Skeletal muscle tissue (tissue), 4 donors: ENCODE results near the gene THRB. TPM values are rescaled to one million over a fixed set of nuclear protein-coding genes. Genes with fewer than 3 reads are reported as not detected.

Experiments
- H3K27ac ChIP-seq: one replicate; pipeline ENCODE4 v1.7.0; 2013; ENCODE audit warnings: mild to moderate bottlenecking, low read depth, low read length, inconsistent platforms
- H3K27me3 ChIP-seq, 3 donors: one replicate each; pipeline ENCODE4 v1.7.0; 2013; ENCODE audit warnings: low read length in 3 of 3; ENCODE audit not compliant: control insufficient read depth in 3 of 3, insufficient read depth in 3 of 3
- H3K36me3 ChIP-seq, 3 donors: one replicate each; pipeline ENCODE4 v1.7.0; 2013; ENCODE audit warnings: low read length in 3 of 3; ENCODE audit not compliant: control insufficient read depth in 3 of 3, insufficient read depth in 3 of 3
- H3K4me1 ChIP-seq, 3 donors: one replicate each; pipeline ENCODE4 v1.7.0; 2013; ENCODE audit warnings: low read length in 3 of 3, mild to moderate bottlenecking in 3 of 3; ENCODE audit not compliant: control insufficient read depth in 3 of 3, insufficient read depth in 3 of 3
- H3K4me3 ChIP-seq, 3 donors: one replicate each; pipeline ENCODE4 v1.7.0; 2013; ENCODE audit warnings: low read length in 3 of 3
- H3K9ac ChIP-seq, 3 donors: one replicate each; pipeline ENCODE4 v1.7.0; 2013; ENCODE audit warnings: low read length in 3 of 3, mild to moderate bottlenecking in 3 of 3, moderate library complexity in 2 of 3, low read depth in 1 of 3
- H3K9me3 ChIP-seq, 3 donors: one replicate each; pipeline ENCODE4 v1.7.0; 2013; ENCODE audit warnings: low read length in 3 of 3; ENCODE audit not compliant: control insufficient read depth in 3 of 3
- total RNA-seq: library from RNA; depleted of rRNA; stranded (reverse); fragments of >200 nt; gene quantifications from one replicate; pipeline ENCODE4 v1.2.3, GENCODE V29; 2014
- donor health status: Osteomylitis.

THRB gene
- total RNA-seq, 1 donor from 2014 or later, result 3.1 TPM

DNA sequence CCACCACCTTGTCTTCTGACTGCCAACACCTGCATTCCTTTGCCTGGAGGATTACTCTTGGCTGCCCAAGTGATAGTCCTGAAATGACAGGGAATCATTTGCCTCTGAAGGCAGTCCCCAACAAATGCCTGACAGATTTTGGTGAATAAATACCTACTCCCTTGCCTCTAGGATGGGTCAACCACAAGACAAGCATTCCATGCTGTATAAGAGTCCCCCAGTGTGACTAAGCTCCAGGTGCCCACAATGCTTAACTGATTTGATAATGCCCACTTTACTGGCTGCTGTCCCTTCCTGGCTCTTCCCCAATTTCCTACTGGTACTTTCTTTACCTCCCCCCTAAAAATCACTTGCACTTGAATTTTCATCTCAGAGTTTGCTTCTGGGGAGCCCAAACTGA is 14.8 kb downstream of the THRB start:
- no peaks in the 10 kb centered on the region for H3K9me3 ChIP-seq
- H3K4me3 ChIP-seq, result no peak overlapping the region
- H3K36me3 ChIP-seq, result peaks cover 0 to 1% (median 0%) of the 10 kb centered on the region in 3 donors
- no peak overlapping the region for H3K9ac ChIP-seq
- H3K4me1 ChIP-seq, result peaks cover 35 to 50% (median 39%) of the 10 kb centered on the region in 3 donors
- no peak overlapping the region for H3K27ac ChIP-seq
- H3K27me3 ChIP-seq, result no peaks in the 10 kb centered on the region

DNA sequence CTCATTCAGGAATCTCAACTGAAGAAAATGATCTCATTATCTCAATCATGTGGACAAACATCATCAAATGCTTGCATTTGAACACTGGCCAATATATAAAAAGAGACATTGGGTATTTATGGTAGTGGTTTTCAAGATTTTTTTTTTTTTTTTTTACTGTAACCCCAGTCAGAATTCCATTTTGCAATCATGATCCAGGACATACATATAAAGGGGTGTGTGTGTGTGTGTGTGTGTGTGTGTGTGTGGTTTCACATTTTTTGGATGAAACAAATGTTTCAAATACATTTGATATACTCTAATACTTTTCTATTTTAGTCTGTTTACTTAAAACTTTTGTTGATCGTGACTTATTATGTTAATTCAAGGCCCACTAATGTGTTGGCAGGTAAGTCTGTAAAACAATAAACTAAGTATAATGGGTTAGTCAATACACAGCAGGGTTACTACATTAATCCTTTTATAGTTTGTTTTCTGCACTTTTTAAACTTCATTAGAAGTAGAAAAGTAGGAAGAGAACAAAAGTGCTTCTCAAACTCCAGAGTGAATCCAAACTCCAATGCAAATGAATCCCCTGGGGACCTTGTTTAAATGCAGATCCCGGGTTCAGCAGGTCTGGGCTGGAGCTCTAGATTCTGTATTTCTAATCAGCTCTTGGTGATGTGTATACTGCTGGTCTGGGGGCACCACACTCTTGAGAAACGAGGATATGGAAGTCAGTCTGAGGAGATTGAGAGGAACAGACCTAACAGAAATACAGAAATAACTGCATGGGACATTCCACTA is 17.6 kb downstream of the THRB start:
- H3K9me3 ChIP-seq, result no peaks in the 10 kb centered on the region
- H3K9ac ChIP-seq, result no peak overlapping the region
- peaks cover 0 to 1% (median 0%) of the 10 kb centered on the region in 3 donors for H3K36me3 ChIP-seq
- H3K4me3 ChIP-seq, result no peak overlapping the region
- peaks cover 26 to 39% (median 27%) of the 10 kb centered on the region in 3 donors for H3K4me1 ChIP-seq
- H3K27ac ChIP-seq, result no peak overlapping the region
- no peaks in the 10 kb centered on the region for H3K27me3 ChIP-seq

DNA sequence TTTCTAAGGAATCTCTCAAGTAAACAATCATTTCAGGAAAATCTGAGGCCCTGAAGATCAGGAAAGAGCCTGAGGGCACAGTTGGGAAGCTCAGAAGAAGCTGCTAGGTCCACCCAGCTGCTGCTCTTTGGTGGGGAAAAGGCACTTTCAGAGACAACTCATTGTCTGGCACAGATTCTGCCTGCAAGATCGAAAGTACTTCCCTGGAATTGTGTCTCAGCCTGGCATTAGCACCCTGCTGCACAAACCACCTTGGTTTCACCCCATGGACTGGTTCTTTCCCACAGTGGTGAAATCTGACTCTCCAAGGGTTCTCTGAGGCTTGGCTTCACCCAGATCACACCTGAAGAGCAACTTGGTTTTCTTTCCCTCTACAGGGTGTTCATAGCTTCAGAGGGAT is 18.7 kb downstream of the THRB start:
- no peaks in the 10 kb centered on the region for H3K9me3 ChIP-seq
- no peaks in the 10 kb centered on the region for H3K27me3 ChIP-seq
- H3K27ac ChIP-seq, result no peak overlapping the region
- no peak overlapping the region for H3K9ac ChIP-seq
- H3K4me1 ChIP-seq, result peaks cover 17 to 30% (median 23%) of the 10 kb centered on the region in 3 donors
- no peak overlapping the region for H3K4me3 ChIP-seq
- H3K36me3 ChIP-seq, result peaks cover 0 to 1% (median 0%) of the 10 kb centered on the region in 3 donors

DNA sequence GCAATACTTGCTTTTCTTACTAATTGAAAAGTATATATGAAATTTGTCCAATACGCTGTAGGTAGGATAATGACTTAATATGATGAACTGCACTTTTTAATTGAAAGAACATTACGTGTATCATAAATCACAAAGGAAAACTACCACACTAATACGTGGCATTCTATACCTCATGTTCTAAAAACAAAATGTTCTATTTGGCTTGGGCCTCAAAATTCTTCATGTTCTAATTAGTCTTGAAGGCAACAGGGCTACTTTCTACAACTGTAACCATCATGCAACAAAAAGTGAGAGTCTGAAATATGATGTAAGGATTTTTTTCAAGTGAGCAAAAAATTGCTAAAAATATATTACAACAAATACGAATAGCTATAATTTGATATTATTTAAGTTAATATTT is 19.8 kb downstream of the THRB start:
- Histone ChIP-seq H3K36me3 (peaks cover 0 to 1% (median 0%) of the 10 kb centered on the region in 3 donors), H3K4me1 (peaks cover 12 to 20% (median 16%) of the 10 kb centered on the region in 3 donors)

DNA sequence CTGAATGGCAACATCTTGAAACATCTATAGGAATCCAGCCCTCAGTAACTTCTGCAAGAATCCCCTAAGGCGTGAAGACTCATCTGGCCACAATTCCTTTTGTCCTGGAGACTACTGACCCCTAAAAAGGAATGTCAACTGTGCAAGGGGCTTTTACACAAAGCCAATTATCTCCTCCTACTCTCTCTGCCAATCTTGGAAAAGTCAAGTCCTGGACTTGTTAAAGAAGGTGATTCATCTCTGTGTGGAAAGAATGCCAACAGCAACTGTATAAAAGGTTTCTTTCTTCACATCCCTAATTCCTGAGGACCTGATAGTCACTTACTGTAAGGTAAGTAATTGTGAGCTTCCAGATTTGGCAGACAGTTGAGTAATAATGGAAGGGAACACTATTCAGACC is 22.3 kb downstream of the THRB start:
- no peak overlapping the region for H3K27ac ChIP-seq
- no peak overlapping the region for H3K9ac ChIP-seq
- no peak overlapping the region for H3K4me3 ChIP-seq
- peaks cover 8 to 11% (median 9%) of the 10 kb centered on the region in 3 donors for H3K4me1 ChIP-seq
- no peaks in the 10 kb centered on the region for H3K27me3 ChIP-seq
- H3K36me3 ChIP-seq, result no peaks in the 10 kb centered on the region
- H3K9me3 ChIP-seq, result no peaks in the 10 kb centered on the region

More for the DNA sequence above, 19.8 kb downstream of the THRB start:
- Histone ChIP-seq H3K9ac (no peak overlapping the region), H3K4me3 (no peak overlapping the region), H3K27ac (no peak overlapping the region), H3K27me3 (no peaks in the 10 kb centered on the region), H3K9me3 (no peaks in the 10 kb centered on the region)

DNA sequence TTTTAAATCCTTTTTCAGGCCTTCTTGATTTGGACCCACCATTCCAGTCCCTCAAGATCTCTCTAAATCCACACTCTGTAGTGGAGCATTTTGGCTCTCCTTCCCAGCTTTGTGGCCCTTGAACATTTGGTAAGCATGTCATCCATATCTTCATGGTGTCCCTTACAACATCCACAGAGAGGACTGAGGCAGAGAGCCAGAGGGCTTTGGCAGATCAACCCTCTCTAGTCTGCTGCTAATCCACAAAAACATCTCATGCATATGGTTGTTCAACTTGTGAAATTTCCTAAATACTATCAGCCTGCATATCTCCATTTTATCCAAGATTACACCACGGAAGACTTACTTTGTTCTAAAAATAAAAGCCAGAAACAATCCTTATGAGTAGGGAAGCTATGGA is 23.2 kb downstream of the THRB start:
- Histone ChIP-seq H3K4me3 (no peak overlapping the region), H3K27me3 (no peaks in the 10 kb centered on the region), H3K9ac (no peak overlapping the region), H3K36me3 (no peaks in the 10 kb centered on the region), H3K4me1 (peaks cover 5 to 9% (median 7%) of the 10 kb centered on the region in 3 donors), H3K27ac (no peak overlapping the region), H3K9me3 (no peaks in the 10 kb centered on the region)

DNA sequence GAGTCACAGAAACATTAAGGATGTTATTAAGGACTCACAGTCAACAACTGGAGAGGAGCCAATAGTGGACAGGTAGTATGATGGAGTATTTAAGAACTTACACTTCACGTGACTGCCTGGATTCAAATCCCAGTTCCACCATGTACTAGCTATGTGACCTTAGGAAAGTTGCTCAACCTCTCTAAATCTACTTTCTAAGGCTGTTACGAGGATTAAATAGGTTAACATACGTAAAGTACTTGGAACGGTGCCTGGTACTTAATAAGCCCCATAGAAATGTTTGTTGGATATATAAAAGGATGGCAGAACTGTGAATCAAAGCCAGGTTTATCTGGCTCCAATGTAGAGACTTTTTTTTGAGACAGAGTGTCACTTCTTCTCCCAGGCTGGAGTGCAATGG is 24.4 kb downstream of the THRB start:
- Histone ChIP-seq H3K27me3 (no peaks in the 10 kb centered on the region), H3K9ac (no peak overlapping the region), H3K27ac (no peak overlapping the region), H3K9me3 (no peaks in the 10 kb centered on the region), H3K4me1 (no peaks in the 10 kb centered on the region), H3K36me3 (no peaks in the 10 kb centered on the region), H3K4me3 (no peak overlapping the region)

DNA sequence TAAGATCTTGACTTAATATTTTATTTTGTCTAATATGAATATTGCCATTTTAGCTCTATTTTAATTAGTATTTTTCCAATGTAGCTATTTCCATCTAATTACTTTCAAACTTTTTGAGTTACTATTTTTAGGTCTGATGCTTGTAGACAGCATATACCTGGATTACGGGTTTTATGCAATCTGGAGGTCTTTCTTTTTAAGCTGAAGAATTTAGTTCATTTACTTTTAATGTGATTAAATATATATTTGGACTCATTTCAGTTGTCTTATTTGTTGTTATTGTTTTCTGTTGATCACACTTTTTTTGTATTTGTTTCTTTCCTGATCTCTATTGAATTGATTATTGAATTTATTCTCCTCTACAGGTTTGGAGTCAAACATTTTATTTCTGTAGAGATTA is 30.3 kb downstream of the THRB start:
- H3K9ac ChIP-seq, result no peak overlapping the region
- H3K27me3 ChIP-seq, result no peaks in the 10 kb centered on the region
- H3K4me3 ChIP-seq, result no peak overlapping the region
- no peaks in the 10 kb centered on the region for H3K36me3 ChIP-seq
- H3K27ac ChIP-seq, result no peak overlapping the region
- peaks cover 0 to 6% (median 4%) of the 10 kb centered on the region in 3 donors for H3K4me1 ChIP-seq
- no peaks in the 10 kb centered on the region for H3K9me3 ChIP-seq

DNA sequence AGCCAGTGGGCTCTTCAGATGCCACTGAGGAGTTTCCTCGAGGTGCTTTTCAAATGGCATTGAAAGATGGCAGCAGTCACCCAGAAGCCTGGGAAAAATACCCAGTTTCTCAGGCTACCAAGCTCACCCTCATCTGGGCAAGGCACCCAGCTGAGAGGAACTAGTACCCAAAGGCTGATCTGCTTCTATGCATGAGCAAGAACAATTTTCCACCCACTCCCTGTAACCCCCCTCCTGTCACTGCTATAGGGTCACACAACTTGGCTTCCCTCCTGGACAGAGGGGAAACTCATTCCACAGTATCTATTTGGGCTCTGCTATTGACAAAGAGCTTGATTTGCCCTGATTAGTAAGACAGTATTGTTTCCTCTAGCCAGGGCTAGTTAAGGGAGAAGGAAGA is 31.9 kb downstream of the THRB start:
- H3K4me1 ChIP-seq, result peaks cover 0 to 9% (median 4%) of the 10 kb centered on the region in 3 donors
- no peak overlapping the region for H3K27ac ChIP-seq
- no peak overlapping the region for H3K9ac ChIP-seq
- H3K9me3 ChIP-seq, result no peaks in the 10 kb centered on the region
- no peaks in the 10 kb centered on the region for H3K27me3 ChIP-seq
- no peak overlapping the region for H3K4me3 ChIP-seq
- no peaks in the 10 kb centered on the region for H3K36me3 ChIP-seq

DNA sequence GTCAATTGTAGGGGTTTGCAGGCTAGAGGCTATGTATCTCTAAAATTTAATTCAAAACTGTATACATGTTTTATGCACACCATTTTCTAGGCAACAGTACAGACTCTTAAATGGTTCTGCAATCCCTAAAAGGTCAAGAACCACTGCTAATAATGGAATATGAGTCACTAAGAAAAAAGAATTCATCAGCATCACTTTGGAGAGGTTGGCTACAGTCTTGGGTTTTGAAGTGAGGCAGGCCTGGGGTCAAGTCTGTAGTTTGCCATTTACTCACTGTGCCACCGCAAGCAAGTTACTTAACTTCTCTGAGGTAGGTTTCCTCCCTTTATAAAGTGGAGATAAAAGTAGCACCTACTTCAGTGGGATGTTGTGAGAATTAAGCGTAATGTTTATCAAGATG is 33.7 kb downstream of the THRB start:
- Histone ChIP-seq H3K27ac (no peak overlapping the region), H3K36me3 (no peaks in the 10 kb centered on the region), H3K9ac (no peak overlapping the region), H3K4me1 (peaks cover 0 to 16% (median 7%) of the 10 kb centered on the region in 3 donors), H3K4me3 (no peak overlapping the region), H3K27me3 (no peaks in the 10 kb centered on the region), H3K9me3 (no peaks in the 10 kb centered on the region)
